GM18505 (cell line): ENCODE measurements around the gene PTBP3.
"Not testable (repeated sequence)": the region's sequence is repeated elsewhere in the genome, so short reads cannot be mapped to it uniquely, and the experiment has no call there.

Experiments
- ATAC-seq: cut with Tn5 transposase; IDR thresholded peaks from one replicate; pipeline ENCODE4 v1.9.1; 2021; ENCODE audit not compliant: unreplicated experiment
- POLR2A ChIP-seq: IDR thresholded peaks from 4 replicates; pipeline ENCODE4 v1.6.1; 2011; ENCODE audit warnings: borderline replicate concordance; ENCODE audit not compliant: insufficient read depth, insufficient read length; ENCODE audit errors: extremely low read depth

The PTBP3 gene

DNA sequence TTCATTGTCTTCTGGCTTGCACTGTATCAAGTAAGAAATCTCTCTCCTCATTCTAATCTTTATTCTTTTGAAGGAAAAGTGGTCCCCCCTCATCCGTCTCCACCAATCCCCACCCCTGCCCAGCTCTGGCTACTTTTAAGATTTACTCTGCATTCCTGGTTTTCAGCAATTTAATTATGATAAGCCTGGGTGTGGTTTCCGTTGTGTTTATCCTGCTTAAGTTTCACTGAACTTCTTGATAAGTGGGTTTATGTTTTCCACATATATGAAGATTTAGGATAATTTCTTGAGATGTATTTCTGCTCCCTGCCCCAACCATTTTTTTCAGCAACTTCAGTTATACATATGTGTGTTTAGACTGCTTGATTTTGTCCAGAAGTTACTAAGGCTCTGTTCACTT, 46.5 kb downstream of the PTBP3 start:
- no peak for ATAC-seq
- TF ChIP-seq POLR2A, result no peak

DNA sequence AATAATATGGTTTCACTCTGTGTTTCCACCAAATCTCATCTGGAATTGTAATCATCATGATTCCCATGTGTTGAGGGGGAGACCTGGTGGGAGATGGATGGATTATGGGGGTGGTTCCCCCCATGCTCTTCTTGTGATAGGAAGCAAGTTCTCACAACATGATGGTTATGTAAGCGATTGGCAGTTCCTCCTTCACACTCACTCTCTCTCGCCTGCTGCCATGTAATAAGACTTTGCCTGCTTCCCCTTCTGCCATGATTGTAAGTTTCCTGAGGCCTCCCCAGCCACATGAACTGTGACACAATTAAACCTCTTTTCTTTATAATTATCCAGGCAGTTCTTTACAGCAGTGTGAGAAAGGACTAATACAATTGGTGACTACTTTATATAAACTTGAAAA, 48.4 kb downstream of the PTBP3 start:
- ATAC-seq, result no peak
- TF ChIP-seq POLR2A, result no peak

DNA sequence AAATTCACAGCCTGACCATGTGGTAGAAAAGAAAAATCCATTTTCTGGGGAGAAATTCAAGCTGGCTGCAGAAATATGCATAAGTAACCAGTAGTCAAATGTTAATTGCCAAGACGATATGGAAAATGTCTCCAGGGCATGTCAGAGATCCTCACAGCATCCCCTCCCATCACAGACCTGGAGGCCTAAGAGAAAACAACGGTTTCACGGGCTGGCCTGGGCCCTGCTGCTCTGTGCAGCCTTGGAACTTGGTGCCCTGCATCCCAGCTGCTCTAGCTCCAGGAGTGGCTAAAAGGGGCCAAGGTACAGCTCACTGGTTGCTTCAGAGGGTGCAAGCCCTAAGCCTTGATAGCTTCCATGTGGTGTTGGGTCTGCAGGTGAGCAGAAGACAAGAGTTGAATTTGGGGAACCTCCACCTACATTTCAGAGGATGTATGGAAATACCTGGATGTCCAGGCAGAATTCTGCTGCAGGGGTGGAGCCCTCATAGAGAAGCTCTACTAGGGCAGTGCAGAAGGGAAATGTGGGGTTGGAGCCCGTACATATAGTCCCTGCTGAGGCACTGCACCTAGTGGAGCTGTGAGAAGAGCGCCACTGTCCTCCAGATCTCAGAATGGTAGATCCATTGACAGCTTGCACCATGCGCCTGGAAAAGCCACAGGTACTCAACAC, 49.7 kb downstream of the PTBP3 start:
- no peak for ATAC-seq
- no peak for TF ChIP-seq POLR2A

DNA sequence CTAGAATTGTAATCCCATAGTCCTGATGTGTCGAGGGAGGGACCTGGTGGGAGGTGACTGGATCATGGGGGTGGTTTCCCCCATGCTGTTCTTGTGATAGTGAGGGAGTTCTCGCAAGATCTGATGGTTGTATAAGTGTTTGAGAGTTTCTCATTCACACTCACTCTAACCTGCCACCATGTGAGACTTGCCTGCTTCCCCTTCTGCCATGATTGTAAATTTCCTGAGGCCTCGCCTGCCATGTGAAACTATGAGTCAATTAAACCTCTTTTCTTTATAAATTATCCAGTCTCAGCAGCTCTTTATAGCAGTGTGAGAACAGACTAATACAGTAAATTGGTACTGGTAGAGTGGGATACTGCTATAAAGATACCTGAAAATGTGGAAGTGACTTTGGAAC, 50.6 kb downstream of the PTBP3 start:
- ATAC-seq, result not testable (repeated sequence)

DNA sequence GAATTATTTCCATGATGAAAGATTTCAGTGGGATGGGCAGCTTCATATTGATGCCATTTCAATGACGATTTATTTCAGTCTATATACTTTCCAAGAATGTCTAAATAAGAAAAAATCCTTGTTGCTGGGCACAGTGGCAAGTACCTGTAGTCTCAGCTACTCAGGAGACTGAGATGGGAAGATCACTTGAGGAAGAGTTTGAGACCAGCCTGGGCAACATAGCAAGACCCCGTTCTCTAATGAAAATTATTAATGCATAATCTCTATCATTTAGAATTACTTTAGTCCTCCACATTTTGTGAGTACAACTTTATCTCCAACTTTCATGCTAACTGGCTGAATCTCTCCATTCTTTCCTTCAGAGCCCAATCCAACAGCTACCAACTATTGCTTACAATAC, 52.5 kb downstream of the PTBP3 start:
- no peak for ATAC-seq
- no peak for TF ChIP-seq POLR2A

DNA sequence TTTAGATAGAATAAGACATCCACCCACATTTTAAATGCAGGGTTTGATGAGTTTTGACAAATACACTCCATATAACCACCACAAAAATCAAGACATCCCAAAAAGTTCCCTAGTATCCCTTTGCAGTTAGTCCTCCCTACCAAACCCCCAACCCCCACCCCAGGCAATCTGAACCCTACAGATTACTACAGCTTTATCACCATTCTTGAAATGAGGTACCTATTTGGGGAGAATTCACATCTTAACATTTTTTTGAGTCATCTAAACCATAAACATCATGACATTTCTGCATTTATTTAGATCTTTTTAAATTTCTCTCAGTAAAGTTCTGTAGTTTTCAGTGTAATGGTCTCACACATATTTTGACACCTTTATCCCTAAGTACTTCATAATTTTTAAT, 53.9 kb downstream of the PTBP3 start:
- no peak for TF ChIP-seq POLR2A

DNA sequence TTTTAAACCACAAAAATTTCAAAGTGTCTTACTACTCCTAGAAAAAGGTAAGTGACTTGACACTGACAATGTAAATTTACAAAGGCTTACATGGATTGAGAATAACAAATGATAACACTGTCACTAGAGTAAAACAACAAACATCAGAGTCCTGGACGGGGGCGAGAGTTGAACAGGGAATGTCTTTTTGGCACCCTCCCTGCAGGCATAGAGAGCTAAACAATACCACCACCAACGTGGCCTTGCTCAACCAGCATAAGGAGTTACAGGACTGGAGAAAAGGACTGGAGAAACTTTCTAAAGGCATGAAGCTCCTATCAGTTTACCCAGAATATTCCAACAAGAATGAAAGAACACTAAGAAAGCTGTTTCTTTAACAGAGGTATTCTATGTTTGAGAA, 55.3 kb downstream of the PTBP3 start:
- TF ChIP-seq POLR2A, result no peak
- ATAC-seq, result no peak

More for the DNA sequence above, 53.9 kb downstream of the PTBP3 start:
- no peak for ATAC-seq

DNA sequence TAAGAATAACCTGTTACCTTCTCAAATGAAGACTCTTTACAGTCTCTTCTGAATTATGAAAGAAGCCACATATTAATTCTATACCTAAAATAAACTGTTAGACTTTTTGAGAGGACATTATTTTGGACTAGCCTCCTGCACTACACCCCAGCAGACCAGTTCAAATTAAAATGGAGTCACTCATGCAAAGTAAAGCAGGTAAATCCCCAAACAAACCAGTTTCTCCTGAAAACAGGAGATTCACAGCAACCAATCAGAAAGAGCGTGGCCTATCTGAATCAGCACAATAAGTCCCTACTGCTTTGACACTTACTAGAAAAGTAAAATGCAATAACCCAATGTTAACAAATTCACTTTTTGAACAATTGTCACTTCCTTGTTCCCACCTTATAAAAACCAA, 58.8 kb downstream of the PTBP3 start:
- ATAC-seq, result no peak

DNA sequence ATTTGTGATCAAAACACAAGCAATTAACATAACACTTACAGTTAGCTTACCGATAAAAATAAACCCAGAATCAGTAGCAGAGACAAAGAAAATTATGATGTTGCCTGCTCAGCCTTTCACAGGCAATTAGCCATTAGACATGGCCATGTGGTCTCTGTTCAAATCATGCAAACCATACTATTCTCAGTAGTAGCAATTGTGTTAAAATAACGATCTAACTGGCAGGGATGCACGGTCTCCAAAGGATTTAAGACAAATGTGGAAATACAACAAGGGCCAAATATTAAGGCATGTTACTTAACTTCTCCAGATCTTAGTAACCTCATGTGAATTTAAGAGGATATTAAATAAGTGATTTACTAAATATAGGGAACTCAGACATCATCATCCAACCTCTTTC, 59.5 kb downstream of the PTBP3 start:
- ATAC-seq, result no peak
- TF ChIP-seq POLR2A, result no peak

More for the DNA sequence above, 58.8 kb downstream of the PTBP3 start:
- no peak for TF ChIP-seq POLR2A

DNA sequence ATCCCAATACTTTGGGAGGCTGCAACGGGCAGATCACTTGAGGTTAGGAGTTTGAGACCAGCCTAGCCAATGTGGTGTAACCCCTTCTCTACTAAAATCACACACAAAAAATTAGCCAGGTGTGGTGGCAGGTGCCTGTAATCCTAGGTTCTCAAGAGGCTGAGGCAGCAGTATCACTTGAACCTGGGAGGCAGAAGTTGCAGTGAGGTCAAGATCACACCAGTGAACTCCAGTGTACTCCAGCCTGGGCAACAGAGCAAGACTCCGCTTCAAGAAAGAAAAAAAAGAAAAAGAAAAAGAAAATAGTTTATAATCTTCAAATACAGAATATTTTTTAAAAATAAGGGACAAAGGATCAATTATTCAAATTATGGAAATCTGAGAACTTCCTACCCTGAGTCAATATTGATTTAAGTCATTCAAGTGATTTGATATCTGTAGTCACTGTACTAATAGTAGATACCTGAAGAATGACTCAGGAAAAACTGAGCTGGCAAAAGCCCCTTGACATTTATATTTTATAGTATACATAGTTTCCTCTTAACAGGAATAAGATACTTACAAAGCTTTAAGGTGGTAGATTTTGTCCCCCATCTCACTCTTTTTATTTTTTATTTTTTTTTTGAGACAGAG, 61.8 kb downstream of the PTBP3 start:
- no peak for TF ChIP-seq POLR2A

DNA sequence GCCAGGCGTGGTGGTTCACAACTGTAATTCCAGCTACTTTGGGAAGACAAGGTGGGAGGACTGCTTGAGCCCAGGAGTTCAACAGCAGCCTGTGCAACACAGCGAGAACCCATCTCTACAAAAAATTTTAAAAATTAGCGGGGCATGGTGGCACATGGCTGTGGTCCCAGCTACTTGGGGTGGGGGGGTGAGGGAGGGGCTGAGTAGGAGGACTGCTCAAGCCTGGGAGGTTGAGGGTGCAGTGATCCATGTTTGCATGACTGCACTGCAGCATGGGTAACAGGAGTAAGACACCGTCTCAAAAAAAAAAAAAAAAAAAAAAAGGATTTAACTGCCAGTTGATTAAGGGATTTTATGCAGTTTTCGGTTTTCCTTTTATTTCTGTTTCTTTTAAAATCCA, 65.0 kb downstream of the PTBP3 start:
- no peak for ATAC-seq
- TF ChIP-seq POLR2A, result no peak

More for the DNA sequence above, 61.8 kb downstream of the PTBP3 start:
- ATAC-seq, result no peak

DNA sequence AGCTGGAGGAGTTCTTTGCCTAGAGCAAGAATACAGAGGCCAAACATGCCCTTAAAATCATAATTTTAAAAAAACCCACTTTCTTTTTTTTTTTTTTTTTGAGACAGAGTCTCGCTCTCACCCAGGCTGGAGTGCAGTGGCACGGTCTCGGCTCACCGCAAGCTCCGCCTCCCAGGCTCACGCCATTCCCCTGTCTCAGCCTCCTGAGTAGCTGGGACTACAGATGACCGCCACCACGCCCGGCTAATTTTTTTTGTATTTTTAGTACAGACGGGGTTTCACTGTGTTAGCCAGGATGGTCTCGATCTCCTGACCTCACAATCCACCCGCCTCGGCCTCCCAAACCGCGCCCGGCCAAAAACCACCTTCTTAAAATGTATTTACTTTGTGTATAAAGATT, 66.3 kb downstream of the PTBP3 start:
- ATAC-seq, result not testable (repeated sequence)

DNA sequence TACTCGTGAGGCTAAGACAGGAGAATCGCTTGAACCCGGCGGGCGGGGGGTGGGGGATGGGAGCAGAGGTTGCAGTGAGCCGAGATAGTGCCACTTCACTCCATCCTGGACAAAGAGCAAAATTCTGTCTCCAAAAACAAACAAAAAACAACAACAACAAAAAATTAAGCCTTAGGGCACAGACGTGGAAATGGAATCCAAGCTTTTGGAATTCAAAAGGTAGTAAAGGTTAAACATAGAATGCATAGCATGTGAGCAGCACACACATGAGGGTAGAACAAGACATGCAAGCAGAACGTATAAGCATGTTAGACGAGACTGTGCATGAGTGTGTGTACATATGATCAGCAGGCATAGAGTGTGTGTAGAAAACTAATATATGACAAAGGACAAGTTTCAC, 68.0 kb downstream of the PTBP3 start:
- ATAC-seq, result no peak
- TF ChIP-seq POLR2A, result no peak

DNA sequence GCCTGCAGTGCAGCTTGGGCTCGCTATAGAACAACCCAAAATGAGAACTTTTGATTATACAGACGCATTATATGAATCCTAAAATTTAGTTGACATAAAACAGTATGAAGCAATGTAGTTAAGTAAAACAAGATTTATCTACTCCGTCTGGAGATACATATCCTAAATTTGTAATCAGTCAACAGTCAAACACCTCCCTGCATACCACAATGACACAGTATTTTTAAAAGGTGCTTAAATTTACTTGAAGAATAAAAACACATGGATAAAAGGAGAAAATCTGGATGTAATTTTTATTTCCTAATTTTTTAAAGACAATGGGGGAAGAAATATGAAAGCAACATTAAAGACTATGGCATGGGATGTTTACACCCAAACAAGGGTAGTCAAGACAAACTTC, 70.8 kb downstream of the PTBP3 start:
- no peak for TF ChIP-seq POLR2A
- no peak for ATAC-seq

DNA sequence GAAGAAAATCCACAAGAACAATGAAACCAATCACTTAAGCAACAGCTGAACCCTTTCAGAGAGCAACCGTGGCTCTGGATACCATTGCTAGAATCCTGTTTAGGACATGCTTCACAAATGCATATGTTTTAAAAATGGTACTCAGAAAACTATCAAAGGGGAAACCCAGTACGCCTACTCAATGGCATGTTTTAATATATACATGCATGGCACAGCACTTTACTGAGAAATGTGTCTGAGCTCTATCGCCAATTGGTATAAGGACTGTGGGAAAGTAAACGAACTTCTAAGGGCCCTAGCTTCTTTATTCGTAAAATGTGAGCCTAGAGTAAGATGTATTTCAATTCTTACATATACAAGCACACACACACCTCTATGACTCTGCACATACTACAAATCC, 72.3 kb downstream of the PTBP3 start:
- TF ChIP-seq POLR2A, result no peak
- ATAC-seq, result no peak
